ENCODE data around the gene CFAP299. TPM values are rescaled to one million over a fixed set of nuclear protein-coding genes. Genes with fewer than 3 reads are reported as not detected.

The CFAP299 gene
- polyA plus RNA-seq, 1 experiment, result 3.3 TPM

DNA sequence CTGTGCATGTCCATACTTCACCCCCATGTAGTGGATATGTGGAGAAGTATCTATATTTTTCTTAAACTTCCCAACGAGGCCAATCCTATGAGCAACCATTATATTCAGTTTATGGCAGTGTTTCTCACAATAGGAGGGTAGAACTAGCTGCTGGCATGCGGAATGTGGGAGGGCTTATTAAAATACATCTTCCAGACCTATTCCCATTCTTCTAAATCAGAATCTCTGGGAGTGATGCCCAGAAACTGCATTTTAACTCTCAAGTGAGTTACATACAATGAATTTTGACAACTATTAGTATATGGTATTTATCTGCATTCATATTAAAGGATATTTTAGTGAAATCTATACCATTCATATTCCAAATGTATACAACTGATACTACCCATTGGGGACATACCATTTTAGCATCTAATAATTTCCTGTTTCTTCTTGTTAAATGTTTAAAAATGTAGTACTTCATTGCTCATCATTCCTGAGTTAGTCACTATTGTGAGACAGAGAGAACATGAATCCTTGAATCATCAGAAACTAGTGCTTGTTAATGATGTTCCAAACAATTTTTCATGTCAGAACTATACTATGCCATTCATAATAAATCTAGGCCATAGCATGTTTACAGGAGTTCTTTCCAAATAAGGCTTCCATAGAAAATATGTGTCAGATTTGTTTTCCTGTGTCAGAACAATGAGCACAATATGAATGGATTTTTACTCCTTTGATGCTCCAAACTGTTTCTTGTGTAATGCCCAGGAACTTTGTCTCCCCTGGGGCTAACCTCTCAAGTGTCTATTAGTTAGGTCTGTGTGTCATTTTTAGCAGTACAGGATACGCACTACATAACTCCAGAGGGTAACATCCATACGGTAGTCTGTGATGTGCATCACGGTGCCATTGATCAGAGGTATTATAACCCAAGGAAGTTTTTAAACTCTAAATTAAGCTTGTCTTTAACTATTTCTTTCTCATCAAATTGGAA, 496.1 kb downstream of the CFAP299 start:
- Histone ChIP-seq H3K36me3 (ENCODE audit: control insufficient read depth, insufficient read depth, low read length) (no peaks in the 10 kb centered on the region), H3K27me3 (ENCODE audit: control insufficient read depth, insufficient read depth, low read length) (no peaks in the 10 kb centered on the region), H3K4me3 (ENCODE audit: low read depth, low read length) (no peak overlapping the region)
- TF ChIP-seq, protein P1, sequence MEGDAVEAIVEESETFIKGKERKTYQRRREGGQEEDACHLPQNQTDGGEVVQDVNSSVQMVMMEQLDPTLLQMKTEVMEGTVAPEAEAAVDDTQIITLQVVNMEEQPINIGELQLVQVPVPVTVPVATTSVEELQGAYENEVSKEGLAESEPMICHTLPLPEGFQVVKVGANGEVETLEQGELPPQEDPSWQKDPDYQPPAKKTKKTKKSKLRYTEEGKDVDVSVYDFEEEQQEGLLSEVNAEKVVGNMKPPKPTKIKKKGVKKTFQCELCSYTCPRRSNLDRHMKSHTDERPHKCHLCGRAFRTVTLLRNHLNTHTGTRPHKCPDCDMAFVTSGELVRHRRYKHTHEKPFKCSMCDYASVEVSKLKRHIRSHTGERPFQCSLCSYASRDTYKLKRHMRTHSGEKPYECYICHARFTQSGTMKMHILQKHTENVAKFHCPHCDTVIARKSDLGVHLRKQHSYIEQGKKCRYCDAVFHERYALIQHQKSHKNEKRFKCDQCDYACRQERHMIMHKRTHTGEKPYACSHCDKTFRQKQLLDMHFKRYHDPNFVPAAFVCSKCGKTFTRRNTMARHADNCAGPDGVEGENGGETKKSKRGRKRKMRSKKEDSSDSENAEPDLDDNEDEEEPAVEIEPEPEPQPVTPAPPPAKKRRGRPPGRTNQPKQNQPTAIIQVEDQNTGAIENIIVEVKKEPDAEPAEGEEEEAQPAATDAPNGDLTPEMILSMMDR (IDR thresholded peaks at IDR 0.05; ENCODE audit: insufficient read depth, low read depth, low read length), result no peak
- POLR2A ChIA-PET, result no interaction called here
- peak; percentile 15 for DNase-seq (ENCODE audit: low read depth)
- CTCF ChIA-PET, result no interaction called here

- Histone ChIP-seq H3K36me3 (ENCODE audit: control insufficient read depth, insufficient read depth, low read length) (no peaks in the 10 kb centered on the region), H3K4me3 (ENCODE audit: low read depth, low read length) (no peak overlapping the region), H3K27me3 (ENCODE audit: control insufficient read depth, insufficient read depth, low read length) (no peaks in the 10 kb centered on the region)
- POLR2A ChIA-PET, result no interaction called here
- CTCF ChIA-PET, result no interaction called here
- TF ChIP-seq, protein P1 (IDR thresholded peaks at IDR 0.05; ENCODE audit: insufficient read depth, low read depth, low read length), result no peak
- no peak for DNase-seq (ENCODE audit: low read depth)
Measured at GRCh38 chr4:80839281-80839680, 503.8 kb downstream of the CFAP299 start.

- no peak overlapping the region for H3K4me3 ChIP-seq (ENCODE audit: low read depth, low read length)
- TF ChIP-seq, protein P1 (IDR thresholded peaks at IDR 0.05; ENCODE audit: insufficient read depth, low read depth, low read length), result no peak
- POLR2A ChIA-PET, result no interaction called here
Measured at GRCh38 chr4:80839792-80840191, 504.3 kb downstream of the CFAP299 start.

DNA sequence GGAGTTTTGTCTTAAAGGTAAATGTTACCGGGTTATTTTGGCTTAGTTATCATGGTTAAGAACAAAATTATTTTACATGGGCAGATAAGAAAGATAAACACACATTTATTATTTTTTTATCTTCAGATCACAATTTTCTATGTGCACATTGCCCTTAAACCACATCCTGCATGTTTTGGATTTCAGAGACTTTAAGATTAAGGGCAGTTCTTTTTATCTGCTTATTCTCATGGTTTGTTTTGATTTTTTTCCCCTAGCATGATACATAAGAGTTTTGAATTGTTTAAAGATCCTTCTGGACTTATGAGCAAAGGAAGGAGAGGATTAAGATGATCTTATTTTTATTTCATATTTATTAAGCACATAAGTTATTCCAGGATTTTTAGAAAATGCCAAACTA, 504.9 kb downstream of the CFAP299 start:
- H3K4me3 ChIP-seq (ENCODE audit: low read depth, low read length), result no peak overlapping the region
- ChIA-PET POLR2A (no interaction called here), CTCF (no interaction called here)
- H3K36me3 ChIP-seq (ENCODE audit: control insufficient read depth, insufficient read depth, low read length), result no peaks in the 10 kb centered on the region
- TF ChIP-seq, protein P1 (IDR thresholded peaks at IDR 0.05; ENCODE audit: insufficient read depth, low read depth, low read length), result no peak
- no peak for DNase-seq (ENCODE audit: low read depth)
- no peaks in the 10 kb centered on the region for H3K27me3 ChIP-seq (ENCODE audit: control insufficient read depth, insufficient read depth, low read length)

More at GRCh38 chr4:80839792-80840191, 504.3 kb downstream of the CFAP299 start:
- DNase-seq (ENCODE audit: low read depth), result no peak
- no peaks in the 10 kb centered on the region for H3K36me3 ChIP-seq (ENCODE audit: control insufficient read depth, insufficient read depth, low read length)
- CTCF ChIA-PET, result no interaction called here
- H3K27me3 ChIP-seq (ENCODE audit: control insufficient read depth, insufficient read depth, low read length), result no peaks in the 10 kb centered on the region

DNA sequence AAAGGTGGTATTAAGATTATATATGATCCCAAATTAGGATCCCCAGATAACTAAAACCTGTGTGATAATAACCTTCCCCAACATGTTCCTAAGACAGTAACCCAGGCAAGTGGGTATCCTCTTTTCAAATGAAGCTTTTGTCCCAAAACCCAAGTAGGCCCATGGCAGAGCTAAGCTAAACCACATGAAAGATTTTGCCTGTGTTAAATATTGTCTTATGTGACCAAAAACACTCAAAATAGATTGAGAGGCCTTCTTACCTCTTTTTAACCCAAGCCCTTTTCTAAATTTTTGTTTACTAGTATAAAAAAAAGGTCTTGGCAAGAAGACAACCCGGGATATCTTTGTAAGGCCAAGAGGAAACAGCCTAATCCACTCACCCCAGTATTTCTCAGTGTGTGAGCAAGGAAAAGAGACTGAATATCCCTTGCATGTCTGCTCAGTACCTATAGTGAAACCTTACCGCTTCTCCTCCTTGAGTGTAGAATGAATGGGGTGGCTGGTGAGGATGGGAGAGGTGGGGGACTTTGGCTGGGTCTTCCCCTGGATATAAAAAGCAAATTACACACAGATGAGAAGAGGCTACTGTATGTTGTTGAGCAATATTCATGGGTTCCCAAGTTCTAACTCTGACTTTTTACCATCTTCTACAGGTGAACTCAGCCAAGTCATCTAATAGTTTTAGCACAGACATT, 506.2 kb downstream of the CFAP299 start:
- ChIA-PET POLR2A (no interaction called here), CTCF (no interaction called here)
- Histone ChIP-seq H3K4me3 (ENCODE audit: low read depth, low read length) (no peak overlapping the region), H3K27me3 (ENCODE audit: control insufficient read depth, insufficient read depth, low read length) (no peaks in the 10 kb centered on the region), H3K36me3 (ENCODE audit: control insufficient read depth, insufficient read depth, low read length) (no peaks in the 10 kb centered on the region)
- DNase-seq (ENCODE audit: low read depth), result no peak
- TF ChIP-seq, protein P1 (IDR thresholded peaks at IDR 0.05; ENCODE audit: insufficient read depth, low read depth, low read length), result no peak

Measured in BJ (cell line).